Measurements from ENCODE around the gene ACOT9. TPM values are rescaled to one million over a fixed set of nuclear protein-coding genes. Genes with fewer than 3 reads are reported as not detected.

Gene ACOT9
- total and polyA plus RNA-seq, 10 of the 15 experiments (the other 5 are each of a cell fraction or from before 2014, with no cell fraction given) = 17.4 to 42.5 (median 23.3) TPM

DNA sequence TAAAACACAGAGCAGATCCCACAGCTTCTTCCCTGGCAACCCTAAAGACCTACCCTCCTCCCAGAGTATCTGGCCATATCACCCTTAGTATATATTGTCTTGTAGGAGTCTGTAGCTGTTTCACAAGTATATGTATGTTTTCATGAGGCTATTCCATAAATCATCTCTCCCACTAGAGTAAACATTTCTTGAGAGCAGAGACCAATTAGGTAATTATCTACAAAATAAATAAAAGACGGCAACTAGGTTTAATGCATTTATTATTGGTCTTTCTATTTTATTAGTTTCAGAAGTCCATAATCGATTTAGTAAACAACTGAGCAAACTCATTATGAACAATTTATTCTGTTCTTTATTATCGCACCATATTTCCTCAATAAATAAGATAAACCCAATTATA lies 7.0 kb downstream of the ACOT9 start (continued):
- TF ChIP-seq NFYA (IDR thresholded peaks at IDR 0.05; ENCODE audit: borderline replicate concordance, low read depth, low read length) (no peak), SIN3A (IDR thresholded peaks at IDR 0.05; ENCODE audit: low read depth, low read length) (no peak), CBFB (IDR thresholded peaks at IDR 0.05; ENCODE audit: low read depth) (no peak), SUZ12 (IDR thresholded peaks at IDR 0.05; ENCODE audit: unreplicated experiment) (no peak), MXI1 (IDR thresholded peaks at IDR 0.05; ENCODE audit: low read depth, low read length) (no peak)

GRCh38 chrX:23732704-23733103 lies 10.4 kb downstream of the ACOT9 start:
- intact Hi-C loops (cut with micrococcal nuclease; ENCODE audit: unreplicated experiment) = no loop called here
- peak; percentile 89 for ATAC-seq
- TF ChIP-seq TBL1XR1 (IDR thresholded peaks at IDR 0.05; ENCODE audit: low read depth, low read length) (peak; percentile 62; the same call in 1 of the 2 replicates), EED (IDR thresholded peaks at IDR 0.05; ENCODE audit: low read depth) (0 out of 2 replicates have a peak, but pooled peaks have one; percentile 23), TARDBP (IDR thresholded peaks at IDR 0.05; ENCODE audit: borderline replicate concordance) (no peak), RUNX3 (IDR thresholded peaks at IDR 0.05; ENCODE audit: low read length) (peak; percentile 35; the same call in 1 of the 2 replicates), HDAC6 (IDR thresholded peaks at IDR 0.05; ENCODE audit: unreplicated experiment) (no peak), POLR2AphosphoS5 (IDR thresholded peaks at IDR 0.05; ENCODE audit: low read length) (no peak), RAD21 (IDR thresholded peaks at IDR 0.05; ENCODE audit: insufficient read depth, low read depth, low read length) (no peak), IKZF2 (IDR thresholded peaks at IDR 0.05) (peak in 1 of 2 experiments; percentile 36; a peak in 2 of 4 replicates), LARP7 (IDR thresholded peaks at IDR 0.05) (no peak), ZBED1 (IDR thresholded peaks at IDR 0.05; ENCODE audit: borderline replicate concordance) (peak; percentile 87), CEBPZ (IDR thresholded peaks at IDR 0.05; ENCODE audit: low read depth, low read length) (no peak), MXI1 (IDR thresholded peaks at IDR 0.05; ENCODE audit: low read depth, low read length) (no peak)
- TF ChIP-seq, protein P1, sequence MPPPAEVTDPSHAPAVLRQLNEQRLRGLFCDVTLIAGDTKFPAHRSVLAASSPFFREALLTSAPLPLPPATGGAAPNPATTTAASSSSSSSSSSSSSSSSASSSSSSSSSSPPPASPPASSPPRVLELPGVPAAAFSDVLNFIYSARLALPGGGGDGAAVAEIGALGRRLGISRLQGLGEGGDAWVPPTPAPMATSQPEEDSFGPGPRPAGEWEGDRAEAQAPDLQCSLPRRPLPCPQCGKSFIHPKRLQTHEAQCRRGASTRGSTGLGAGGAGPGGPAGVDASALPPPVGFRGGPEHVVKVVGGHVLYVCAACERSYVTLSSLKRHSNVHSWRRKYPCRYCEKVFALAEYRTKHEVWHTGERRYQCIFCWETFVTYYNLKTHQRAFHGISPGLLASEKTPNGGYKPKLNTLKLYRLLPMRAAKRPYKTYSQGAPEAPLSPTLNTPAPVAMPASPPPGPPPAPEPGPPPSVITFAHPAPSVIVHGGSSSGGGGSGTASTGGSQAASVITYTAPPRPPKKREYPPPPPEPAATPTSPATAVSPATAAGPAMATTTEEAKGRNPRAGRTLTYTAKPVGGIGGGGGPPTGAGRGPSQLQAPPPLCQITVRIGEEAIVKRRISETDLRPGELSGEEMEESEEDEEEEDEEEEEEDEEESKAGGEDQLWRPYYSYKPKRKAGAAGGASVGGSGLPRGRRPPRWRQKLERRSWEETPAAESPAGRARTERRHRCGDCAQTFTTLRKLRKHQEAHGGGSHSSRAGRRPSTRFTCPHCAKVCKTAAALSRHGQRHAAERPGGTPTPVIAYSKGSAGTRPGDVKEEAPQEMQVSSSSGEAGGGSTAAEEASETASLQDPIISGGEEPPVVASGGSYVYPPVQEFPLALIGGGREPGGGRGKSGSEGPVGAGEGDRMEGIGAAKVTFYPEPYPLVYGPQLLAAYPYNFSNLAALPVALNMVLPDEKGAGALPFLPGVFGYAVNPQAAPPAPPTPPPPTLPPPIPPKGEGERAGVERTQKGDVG (CRISPR knock-in tag; IDR thresholded peaks at IDR 0.05) = no peak

More at GRCh38 chrX:23732704-23733103, 10.4 kb downstream of the ACOT9 start:
- FAIRE-seq (no peak), DNase-seq (ENCODE audit: low read depth, low spot score) (peak; percentile 65)
- Histone ChIP-seq H3K9ac (ENCODE audit: control insufficient read depth, insufficient read depth, low read length) (no peak overlapping the region), H3K79me2 (ENCODE audit: control insufficient read depth, insufficient read depth, low read length) (peaks cover 3% of the 10 kb centered on the region), H3K4me2 (ENCODE audit: control insufficient read depth, insufficient read depth) (peak overlapping the region; percentile 69), H3K4me3 (no peak overlapping the region), H3K4me1 (ENCODE audit: control insufficient read depth, insufficient read depth, low read length) (peaks cover 6% of the 10 kb centered on the region), H2AFZ (ENCODE audit: control insufficient read depth, low read depth, low read length) (no peak overlapping the region), H3K9me3 (replicated peaks; ENCODE audit: control insufficient read depth, insufficient read depth, low read length) (no peaks in the 10 kb centered on the region; the same call in 2 of the 3 replicates), H3K36me3 (ENCODE audit: control insufficient read depth in 2 of 2, insufficient read depth in 2 of 2, low read length in 1 of 2) (no peaks in the 10 kb centered on the region; a peak in 1 of 4 replicates), H4K20me1 (ENCODE audit: control insufficient read depth, insufficient read depth) (no peaks in the 10 kb centered on the region), H3K27me3 (replicated peaks in 1 of 2; ENCODE audit: control insufficient read depth in 2 of 2, insufficient read depth in 2 of 2, low read length in 1 of 2) (no peaks in the 10 kb centered on the region), H3K27ac (ENCODE audit: control insufficient read depth, insufficient read depth) (peak overlapping the region; percentile 69)
- in situ Hi-C loops (cut with MboI) = no loop called here
- ChIA-PET CTCF (interaction anchor here (2.1 kb wide), 1 partner anchor 169 kb away, joined by 15 read pairs; no protein-coding TSS in a partner anchor), RAD21 (ENCODE audit: unreplicated experiment) (interaction anchor here (1.0 to 1.3 kb wide), 3 partner anchors 9 to 51 kb away, joined by 3 to 4 read pairs (median 4); partner anchors contain the start of gene ACOT9), POLR2A (no interaction called here), SMC1A (ENCODE audit: uncharacterized antibody, unreplicated experiment) (interaction anchor here (1.0 kb wide), 1 partner anchor 166 kb away, joined by 4 read pairs; no protein-coding TSS in a partner anchor)
- 9% methylated on average over 5 of the region's 5 CpGs for WGBS (ENCODE audit: insufficient coverage, insufficient replicate concordance, low lambda C conversion rate, missing lambda C conversion rate)
- no TSS peak for BruUV-seq (replicated peaks)

All from GM12878 (cell line).